GM18861 (cell line): Measurements from ENCODE around the gene MYO1B.

ENCODE experiments used
- ATAC-seq: cut with Tn5 transposase; IDR thresholded peaks from one replicate; pipeline ENCODE4 v1.9.1; 2021; ENCODE audit not compliant: unreplicated experiment

Gene MYO1B

DNA sequence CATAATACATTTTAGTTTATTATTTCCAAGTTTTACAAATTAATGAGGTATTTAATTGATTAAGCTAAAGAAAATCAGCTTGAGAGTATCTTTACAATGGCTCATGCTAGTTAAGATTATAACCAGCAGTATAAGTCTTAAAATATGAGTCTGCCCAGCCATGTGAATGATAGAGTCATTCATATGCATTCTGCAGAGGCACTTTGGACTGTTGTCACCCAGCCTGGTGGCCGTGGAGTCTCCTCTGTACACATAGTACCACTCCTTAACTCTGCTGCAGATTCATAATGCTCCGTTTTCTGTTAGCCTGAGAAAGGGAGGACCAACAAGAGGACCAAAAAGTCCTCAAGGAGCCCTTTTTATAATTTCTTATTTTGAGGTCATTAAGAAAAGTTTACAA lies 148.8 kb downstream of the MYO1B start:
- no peak for ATAC-seq

DNA sequence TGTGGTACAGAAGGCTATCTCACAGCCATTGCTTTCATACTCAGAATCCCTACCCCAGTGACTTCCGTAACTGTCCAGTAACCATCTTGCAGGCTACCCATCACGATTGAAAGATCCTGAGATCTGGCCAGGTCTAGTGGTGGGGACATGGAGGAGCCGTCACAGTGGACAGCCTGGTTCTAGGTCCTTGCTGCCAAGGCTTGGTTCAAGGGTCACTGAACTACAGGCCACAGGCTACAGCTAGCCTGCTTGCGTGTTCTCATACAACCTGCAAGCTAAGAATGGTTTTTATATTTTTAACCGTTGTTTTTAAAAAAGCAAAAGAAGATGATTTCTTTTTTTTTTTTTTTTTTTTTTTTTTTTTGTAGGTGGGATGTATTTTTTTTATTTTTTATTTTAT lies 151.6 kb downstream of the MYO1B start:
- no peak for ATAC-seq

- no peak for ATAC-seq
Measured at GRCh38 chr2:191399601-191400000, 154.4 kb downstream of the MYO1B start.

DNA sequence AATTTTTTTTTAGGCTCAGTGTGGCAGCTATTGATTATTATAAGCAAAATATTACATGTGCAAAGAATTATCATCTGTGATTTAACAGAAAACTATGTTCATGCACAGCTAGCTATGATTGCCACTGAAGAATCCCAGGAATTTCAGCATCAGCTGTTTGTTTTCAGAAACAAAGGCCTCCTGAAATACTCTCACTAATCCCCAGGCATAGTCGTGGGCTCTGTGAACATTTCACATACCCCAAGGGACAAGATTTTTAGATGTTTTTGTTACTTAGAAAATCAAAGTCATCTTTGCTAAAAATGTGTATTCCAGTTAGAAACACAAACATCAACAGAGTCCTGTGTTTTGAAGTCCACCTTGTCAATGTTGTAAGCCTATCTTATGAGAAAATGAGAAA lies 156.1 kb downstream of the MYO1B start:
- no peak for ATAC-seq

DNA sequence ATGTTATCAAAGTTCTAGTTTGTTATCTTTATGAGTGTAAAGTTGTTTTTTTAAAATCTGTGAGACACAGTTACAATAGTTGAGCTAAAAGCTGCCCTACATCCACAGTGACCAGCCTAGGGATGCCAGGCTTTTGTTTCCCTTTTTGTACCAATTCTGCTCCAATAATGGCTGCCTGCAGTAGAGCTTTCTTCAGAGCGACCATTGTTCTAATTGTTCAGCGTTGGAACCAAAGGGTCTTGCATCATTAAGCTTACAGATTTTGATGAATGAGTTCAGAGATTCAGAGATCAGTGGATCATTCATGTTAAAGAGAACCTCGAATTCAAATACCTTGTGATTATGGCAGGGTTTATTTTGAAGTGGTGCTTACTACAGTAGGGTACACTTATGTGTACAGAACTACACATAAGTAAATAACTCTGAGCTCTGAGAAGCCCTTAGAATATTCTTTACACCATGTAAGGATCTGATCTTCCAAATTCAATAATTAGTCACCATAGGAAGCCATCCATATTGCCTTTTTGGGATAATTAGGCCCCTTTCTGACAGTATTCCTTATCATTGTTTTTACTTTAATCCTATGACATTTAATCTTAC lies 157.9 kb downstream of the MYO1B start:
- ATAC-seq = no peak

DNA sequence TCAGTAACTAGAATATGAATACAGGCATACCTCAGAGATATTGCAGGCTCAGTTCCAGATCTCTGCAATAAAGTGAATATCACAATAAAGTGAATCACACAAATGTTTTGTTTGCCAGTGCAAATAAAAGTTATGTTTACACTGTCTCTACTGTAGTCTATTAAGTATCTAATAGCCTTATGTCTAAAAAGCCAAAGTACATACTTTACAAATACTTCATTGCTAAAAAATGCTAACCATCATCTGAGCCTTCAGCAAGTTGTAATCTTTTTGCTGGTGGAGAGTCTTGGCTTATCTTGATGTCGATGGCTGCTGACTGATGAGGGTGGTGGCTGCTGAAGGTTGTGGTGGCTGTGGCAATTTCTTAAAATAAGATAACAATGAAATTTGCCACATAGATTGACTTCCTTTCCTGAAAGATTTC lies 159.4 kb downstream of the MYO1B start:
- ATAC-seq = no peak

DNA sequence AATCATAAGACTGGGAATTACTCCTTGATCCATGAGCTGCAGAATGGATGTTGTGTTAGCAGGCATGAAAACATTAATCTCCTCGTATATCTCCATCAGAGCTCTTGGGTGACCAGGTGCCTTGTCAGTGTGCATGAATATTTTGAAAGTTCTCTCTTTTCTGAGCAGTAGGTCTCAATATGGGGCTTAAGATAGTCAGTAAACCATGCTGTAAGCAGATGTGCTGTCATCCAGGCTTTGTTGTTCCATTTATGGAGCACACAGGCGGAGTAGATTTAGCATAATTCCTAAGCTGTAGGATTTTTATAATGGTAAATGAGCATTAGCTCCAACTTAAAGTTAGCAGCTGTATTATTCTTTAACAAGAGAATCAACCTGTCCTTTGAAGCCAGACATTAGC lies 160.3 kb downstream of the MYO1B start:
- no peak for ATAC-seq

- ATAC-seq = no peak
Measured at GRCh38 chr2:191410646-191411436, 165.6 kb downstream of the MYO1B start.

DNA sequence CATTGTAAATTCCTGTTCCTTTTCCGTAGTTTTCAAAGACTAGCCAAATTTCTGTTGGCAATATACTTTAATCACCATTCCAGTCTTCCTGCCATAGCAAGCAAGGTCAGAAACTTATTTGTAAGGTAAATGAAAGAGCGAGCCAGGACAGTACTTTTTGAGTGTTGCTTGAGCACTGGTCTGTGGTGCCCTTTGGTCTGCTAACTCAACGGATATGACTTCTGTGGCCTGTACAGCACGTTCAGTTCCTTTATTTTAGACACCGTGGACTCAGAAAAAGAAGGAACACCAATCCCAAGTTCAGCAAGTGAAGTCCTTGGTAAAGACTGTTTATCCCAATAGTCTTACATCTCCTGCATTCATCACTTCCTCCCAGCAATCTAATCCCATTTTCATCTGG lies 166.3 kb downstream of the MYO1B start:
- no peak for ATAC-seq

DNA sequence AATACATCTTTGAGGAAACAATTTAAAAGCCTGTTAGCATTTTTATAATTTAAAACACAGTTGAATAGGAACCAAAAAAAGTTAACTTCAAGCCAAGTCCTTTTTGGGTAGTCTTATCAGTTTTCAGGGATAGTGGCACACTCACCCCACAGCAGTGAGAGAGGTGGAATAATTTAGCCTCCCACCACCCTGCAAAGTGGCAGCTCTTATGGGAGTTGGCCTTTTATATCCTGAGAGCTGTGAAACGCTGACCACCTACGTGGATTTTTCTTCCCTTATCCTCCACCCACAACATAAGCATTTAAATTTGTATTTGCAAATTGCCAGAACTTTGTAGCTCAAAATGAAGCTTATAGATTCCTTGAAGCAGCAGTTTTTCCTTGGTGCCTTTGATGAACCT lies 167.1 kb downstream of the MYO1B start:
- ATAC-seq = no peak

DNA sequence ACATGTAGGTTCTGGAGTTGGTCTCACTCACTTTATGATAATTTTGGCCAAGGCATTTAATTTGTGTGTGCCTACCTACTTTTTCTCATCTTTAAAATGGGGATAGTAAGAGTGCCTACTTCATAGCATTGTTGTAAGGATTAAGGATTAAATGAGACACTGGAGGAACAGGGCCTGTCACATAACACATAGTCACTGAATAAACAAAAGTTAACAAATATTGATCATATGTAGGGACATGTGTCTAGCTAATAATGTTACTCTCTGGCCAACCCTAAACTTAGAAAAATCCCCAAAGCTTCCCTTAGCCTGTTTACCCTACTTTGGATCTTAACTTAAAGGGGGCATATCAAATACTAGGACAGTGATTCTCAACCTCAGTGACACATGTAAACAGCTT lies 169.9 kb downstream of the MYO1B start:
- ATAC-seq = no peak

DNA sequence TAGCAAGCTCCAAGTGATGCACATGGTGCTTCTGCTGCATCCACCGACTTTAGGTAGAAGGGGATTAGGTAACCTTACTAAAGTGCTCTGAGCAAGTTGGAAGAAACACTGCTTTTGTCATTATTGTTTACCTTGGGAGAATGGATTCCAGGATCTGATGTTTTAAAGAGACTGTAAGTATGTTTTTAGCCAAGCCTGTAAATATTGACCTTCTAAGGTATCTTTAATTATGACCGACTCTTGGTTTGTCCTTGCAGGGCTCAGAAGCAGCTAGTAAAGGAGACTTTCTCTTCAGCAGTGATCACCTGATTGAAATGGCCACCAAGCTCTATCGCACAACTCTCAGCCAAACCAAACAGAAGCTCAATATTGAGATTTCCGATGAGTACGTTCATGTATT lies 170.7 kb downstream of the MYO1B start:
- no peak for ATAC-seq

DNA sequence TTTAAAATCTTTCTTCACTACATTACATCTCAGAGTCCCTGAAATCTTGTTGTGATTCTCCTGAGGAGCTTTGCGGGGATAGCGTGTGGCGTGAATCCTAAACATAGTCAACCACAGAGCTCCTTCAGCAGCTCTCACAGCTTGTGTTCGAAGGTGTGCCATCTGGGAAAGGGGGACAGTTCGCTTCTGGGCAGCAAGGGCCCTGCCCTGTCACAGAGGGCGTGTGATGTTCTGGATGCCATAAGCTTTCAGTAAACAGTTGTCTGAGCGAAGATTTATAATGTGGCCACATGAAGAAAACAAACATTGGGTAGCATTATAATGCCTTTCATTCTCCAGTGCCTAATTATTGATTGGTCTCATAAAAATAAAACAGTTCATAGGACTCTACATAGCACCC lies 172.5 kb downstream of the MYO1B start:
- ATAC-seq = no peak

DNA sequence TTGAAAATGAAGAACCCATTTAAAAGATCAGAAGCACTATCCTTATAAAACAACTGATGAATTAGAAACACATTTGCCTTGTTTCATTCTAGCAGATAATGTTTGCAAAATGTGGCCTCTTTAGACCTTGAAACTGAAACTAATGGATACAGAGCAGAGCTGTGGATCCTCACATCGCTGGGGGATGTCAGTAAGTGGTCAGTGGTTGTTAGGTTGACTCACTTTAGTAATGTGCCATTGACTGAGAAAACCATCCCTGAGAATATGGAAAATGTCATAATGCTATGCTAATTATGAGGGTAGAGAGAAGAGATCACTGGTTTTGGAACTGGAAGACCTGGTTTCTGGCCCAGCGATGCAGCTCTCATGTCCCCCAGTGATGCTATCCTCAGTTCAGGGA lies 176.7 kb downstream of the MYO1B start:
- no peak for ATAC-seq

DNA sequence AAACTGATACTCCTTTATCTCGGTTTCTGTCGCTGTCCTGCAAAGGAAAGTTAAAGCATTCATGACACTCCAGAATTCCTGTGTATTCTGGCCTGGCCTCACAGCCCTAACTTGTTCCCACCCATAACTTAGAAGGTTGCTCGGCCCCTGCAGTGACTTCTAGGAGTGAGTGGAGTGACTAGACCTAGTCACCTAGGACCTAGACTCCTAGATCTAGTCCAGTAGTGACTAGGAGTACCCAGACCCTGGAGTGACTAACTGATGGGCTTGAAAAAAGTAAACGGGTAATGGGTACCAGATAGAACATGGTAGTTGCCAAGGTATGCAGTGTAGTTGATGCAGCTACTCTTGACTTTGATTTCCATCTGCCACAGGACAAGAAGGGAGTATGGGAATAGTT lies 181.8 kb downstream of the MYO1B start:
- no peak for ATAC-seq

- no peak for ATAC-seq
Measured at GRCh38 chr2:191428141-191428540, 182.9 kb downstream of the MYO1B start.

- ATAC-seq = no peak
Measured at GRCh38 chr2:191430476-191430875, 185.3 kb downstream of the MYO1B start.

DNA sequence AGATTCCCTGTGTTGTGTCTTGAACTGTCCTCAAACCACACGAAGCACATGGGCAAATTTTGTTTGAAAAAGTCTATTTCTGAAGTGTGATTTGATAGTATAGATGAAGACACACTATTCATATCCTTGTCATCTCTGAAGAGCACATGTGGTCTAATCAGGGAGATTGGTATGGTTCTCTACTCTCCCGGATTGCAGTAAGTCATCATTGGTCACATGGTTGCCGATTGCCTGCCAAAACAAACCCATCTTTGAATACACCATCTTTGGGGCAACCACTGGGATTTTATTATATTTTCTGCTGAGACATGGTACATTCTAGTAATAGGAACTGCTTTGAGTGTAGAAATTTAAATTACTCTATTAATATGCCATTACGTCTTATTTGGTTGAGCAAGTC lies 186.9 kb downstream of the MYO1B start:
- ATAC-seq = no peak

- no peak for ATAC-seq
Measured at GRCh38 chr2:191434072-191434471, 188.9 kb downstream of the MYO1B start.

DNA sequence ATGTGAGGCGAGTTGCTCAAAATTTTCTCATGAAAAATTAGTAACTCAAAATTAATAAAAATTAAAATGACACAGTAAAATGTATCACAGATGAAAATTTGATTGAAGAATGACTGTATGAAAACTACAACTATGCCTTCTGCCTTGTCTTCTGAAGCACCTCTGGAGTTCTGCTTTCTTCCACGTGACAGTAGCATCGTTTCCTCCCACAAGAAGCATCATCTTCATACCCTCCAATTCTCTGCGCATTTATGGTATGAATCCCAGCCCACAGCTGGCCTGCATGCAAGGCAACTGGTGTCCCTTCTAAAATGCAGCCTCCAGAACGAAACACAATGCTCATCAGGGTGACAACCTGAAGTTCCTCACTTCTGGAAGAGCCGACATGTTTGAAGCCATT lies 189.9 kb downstream of the MYO1B start:
- ATAC-seq = no peak

- no peak for ATAC-seq
Measured at GRCh38 chr2:191436368-191437055, 191.3 kb downstream of the MYO1B start.

DNA sequence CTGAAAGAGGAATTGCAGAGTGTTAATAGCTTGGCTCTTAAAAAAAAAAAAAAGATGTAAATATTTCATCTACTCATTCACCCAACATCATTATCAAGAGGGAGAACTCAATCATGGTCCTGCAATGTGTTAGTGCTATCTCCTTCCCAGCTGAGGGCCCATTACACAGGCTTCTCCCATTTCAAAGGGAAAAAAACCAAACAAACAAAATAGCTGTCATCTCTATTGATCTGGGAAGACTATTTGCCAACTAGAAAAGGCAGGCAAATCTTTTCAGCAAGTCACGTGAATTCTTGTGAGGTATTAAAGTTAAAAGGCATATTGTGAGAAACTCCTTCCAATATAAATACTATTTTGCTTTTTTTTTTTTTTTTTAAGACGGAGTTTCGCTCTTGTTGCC lies 194.3 kb downstream of the MYO1B start:
- no peak for ATAC-seq
